Central memory CD4-positive, alpha-beta T cell (primary cell): Measurements from ENCODE around the gene ROPN1B.
A peak's percentile ranks its signal among the peaks of the same experiment; 100 is the strongest.
"Not testable (repeated sequence)": the region's sequence is repeated elsewhere in the genome, so short reads cannot be mapped to it uniquely, and the experiment has no call there.

Experiments
- DNase-seq: peaks from one replicate; pipeline ENCODE4 v3.0.0; 2022

ROPN1B gene

GRCh38 chr3:125958511-125959316, 10.3 kb upstream of the ROPN1B start:
- no peak for DNase-seq

DNA sequence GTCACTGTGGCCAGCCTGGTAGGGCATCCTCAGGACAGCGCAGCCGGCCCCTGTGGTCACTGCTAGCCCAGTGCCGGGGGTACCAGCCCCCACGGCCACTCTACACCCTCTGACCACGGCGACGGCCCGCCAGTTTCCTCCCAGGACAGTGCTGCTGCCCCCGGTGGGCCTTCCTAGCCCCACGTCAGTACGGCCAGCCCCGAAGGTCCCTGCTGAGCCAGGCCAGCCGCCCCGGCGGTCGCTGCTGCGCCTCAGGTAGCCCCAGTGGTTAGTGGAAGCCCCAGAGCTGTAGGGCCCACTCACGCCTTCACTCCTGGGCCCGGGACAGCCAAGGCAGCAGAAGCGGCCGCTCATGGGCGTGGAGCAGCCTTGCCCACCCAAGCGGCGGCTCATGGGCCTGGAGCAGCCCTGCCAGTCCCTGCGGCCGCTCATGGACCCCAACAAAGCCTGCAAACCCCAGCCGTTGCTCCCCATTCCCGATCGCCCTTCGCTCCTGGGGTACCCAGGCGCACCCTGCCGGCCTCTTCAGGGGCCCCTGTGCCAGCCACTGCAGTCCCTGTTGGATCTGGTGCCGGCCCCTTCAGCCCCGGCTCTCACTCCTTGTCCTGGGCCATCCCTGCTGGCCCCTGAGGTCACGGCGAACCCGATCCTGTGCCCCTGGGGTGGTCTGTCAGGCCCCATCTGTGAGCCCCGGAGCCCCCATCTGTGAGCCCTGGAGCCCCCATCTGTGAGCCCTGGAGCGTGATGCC, 9.5 kb upstream of the ROPN1B start:
- DNase-seq, result no peak

- no peak for DNase-seq
Observed at GRCh38 chr3:125960066-125960424, 8.9 kb upstream of the ROPN1B start.

DNA sequence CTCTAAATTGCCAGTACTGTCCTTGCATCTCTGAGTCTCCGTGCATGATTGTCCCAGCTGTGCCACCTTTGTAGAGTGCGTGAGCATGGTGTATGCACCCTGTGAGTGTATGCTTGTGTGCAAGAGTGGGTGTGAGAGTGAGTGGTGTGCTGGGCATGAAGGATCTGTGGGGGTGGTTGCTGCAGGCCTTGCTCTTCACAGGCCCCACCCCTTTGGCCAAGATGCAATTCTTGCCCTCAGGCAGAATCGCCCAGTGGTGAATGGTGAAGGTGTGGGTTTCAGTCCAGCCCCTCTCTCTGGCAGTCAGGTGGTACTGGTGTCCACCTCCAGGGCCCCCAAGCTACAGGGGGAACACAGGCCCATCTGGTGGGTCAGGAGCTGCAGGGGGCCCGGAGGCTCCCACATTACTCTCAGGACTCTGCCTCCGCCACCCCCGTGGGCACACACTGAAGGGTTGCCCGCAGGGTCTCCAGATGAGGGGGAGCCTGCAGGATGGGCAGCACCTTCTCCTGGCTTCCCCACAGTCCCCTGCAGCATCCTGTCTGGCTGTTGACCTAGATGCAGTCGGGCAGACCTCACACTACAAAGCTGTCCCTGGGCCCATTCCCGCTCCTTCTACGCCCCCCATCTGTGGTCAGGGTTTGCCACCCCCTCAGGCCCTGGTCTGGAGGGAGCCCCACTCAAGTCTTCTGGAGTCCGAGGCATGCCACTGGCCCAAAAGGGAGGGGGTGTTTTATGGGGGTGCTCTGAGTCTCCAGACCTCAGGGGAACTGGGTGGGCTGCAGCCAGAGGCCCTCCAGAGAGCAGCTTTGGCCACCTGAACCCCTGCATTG, 8.3 kb upstream of the ROPN1B start:
- DNase-seq, result no peak

DNA sequence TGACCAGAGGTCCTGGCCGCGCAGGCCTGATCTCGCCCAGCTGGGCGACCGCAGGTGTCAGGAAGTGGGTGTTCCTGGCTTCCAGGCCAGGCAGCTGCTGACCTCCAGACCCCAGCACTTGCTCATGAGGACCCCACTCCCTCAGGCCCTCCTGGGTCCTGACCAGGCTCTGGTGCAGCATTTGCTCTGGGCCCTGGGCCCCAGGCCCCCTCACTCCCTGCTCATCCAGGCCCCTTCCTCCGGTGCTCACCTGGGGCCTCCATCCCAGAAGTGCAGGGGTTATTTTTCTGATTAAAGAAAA, 7.7 kb upstream of the ROPN1B start:
- no peak for DNase-seq

DNA sequence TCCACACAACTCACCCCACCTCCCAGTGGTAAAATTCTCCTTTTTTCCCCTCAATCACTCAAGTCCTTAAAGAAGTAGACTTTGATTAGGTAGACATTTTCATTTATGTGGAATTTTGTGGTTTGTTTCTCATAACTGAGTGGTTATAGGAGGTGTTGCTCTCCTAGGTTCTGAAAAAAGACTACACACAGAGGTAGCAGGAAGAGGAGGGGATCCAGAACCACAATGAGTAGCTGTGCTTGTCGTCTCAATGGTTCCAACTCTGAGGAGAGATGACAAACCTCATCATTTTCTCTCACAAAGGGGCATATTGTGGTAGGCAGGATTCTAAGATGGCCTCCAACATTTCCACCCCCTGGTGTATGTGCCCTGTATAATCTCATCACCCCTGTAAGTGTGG, 5.1 kb upstream of the ROPN1B start:
- not testable (repeated sequence) for DNase-seq

GRCh38 chr3:125965505-125965904, 3.5 kb upstream of the ROPN1B start:
- no peak for DNase-seq

GRCh38 chr3:125967156-125967555, 1.8 kb upstream of the ROPN1B start:
- no peak for DNase-seq

GRCh38 chr3:125968121-125968520, 857 bp upstream of the ROPN1B start:
- not testable (repeated sequence) for DNase-seq

DNA sequence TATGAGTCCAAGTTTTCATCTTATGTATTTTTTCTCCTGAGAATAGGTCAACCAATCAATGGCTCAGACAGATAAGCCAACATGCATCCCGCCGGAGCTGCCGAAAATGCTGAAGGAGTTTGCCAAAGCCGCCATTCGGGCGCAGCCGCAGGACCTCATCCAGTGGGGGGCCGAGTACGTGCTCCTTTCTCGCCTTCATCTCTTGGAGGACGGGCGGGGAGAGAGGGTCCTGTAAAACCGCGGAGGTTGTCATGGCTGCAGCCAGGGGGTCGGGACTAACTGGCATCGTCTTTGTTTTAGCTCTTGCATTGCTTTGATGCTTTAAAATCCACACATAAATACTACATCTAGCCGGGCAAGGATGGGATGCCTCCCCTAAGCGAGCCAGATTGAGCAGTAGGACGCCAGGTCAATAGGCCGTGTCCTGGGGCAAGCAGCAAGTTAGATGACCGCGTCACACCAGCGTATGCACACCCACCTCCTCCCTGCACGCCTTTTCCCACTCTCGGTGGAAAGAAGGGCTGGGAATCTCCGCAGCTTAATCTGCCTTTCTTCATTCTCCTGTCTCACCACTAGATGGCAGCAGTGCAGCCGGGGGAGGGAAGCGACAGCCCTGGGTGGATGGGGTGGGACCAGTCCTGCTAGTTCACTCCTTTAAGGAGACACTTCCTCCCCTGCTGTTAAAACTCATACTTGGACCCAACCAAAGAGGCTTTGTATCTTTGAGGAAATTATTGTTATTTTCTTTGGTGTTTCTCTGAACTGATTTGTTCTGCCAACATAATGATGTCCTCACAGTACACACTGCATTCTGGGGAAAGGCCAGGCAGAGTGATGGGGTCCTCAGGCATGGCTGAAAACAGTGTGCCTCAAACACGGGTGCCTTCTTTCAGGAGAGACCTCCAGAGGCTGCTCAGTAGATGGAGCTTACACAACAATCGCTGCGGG, 3.3 kb downstream of the ROPN1B start:
- peak; percentile 37 for DNase-seq

DNA sequence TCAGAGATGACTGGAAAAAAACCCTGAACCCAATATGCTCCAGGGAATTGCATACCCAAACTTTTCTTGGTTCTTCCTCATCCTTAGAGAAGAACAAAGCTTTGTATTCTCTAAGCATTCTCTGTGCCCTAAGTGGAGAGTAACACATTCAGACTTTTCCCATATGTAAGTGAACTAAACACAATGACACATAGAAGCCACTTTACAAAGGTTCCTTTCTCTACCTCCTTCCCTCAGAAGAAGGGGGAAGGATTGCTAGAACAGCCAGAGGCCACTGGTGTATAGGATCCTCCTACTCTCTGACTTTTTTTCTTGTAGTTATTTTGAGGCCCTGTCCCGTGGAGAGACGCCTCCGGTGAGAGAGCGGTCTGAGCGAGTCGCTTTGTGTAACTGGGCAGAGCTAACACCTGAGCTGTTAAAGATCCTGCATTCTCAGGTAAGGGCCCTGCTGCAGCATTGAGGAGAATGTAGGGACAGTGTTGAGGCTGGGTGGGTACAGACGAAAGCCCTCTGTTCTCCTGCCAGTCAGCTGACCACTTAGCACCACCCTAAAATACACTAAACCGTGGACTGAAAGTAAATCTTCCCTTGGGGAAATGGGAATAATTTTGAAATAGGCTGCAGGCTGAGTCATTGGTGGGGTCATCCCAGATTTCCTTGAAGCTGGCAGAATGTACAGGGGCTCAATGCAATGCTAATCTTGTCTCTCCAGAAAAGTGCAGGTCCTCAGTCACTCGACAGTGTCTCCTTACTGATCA, 6.4 kb downstream of the ROPN1B start:
- not testable (repeated sequence) for DNase-seq

DNA sequence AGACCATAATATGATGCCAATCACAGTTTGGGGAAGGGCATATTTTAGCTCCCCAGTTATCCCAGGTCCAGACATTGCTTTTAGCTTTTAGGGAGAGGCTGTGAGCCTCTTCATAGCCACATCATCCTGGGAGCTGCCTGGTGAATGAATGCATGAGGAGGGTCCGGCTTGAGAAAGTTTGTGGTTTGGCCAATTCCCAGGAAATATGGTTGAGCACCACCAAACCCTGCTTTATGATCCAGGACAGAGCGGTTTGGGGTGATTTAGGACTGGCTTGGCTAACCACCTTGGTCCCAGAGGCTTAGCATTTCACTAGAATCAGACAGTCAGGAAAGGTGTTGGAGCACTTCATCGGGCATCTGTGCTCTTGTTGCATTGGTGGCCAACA, 7.0 kb downstream of the ROPN1B start:
- not testable (repeated sequence) for DNase-seq

DNA sequence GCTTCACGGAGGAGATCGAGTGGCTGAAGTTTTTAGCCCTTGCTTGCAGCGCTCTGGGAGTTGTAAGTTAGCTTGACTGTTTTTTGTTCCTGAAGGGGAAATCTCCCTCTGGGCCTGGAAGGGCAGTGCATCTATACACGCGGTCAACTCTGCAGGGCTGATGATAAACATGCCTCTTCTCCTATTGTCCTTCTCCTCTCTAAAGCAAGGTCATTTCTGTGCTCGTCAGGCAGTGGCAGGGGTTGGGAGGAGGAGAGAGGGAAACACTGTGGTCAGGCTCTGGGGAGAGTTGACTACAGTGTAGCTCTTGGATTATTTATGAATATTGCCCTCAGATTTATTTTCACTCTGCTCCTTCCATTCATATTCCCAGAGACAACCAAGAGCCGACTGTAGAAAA, 8.1 kb downstream of the ROPN1B start:
- not testable (repeated sequence) for DNase-seq

GRCh38 chr3:125984951-125985350, 16.0 kb downstream of the ROPN1B start:
- DNase-seq, result not testable (repeated sequence)

DNA sequence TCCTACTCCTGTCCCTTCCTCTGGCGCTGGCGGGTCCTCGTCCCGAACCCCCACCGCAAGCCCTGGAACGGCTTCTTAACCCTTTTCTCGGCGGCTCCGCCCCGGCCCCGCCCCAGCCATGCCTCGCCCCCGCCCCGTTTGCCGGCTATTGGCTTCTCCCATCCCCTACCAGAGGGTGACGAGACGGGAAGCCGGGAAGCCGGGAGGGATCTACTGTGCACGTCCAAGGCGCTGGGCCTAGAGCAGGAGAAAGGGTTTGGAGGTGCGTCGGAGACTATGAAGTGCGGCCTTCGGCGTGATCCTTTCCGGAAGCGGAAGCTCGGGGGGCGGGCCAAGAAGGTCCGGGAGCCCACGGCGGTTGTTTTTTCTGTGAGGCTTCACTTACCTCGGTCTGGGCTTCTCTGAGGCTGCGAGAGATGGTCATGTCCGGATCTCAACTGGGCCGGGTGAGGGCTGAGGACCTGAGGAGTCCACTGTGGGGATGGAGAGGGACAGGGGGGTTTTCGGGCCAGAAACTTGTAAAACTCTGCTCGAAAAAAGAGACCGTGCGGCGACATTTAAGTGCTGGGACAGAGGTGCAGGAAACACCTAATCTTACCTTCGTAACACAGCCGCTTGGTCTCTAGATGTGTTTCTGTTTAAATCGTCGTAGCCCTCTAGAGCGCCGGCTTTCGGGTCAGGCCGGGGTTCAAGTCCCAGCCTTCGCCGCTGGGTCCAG, 21.4 kb downstream of the ROPN1B start:
- DNase-seq, result peak; percentile 73

GRCh38 chr3:125996751-125997150, 27.8 kb downstream of the ROPN1B start:
- DNase-seq, result not testable (repeated sequence)

GRCh38 chr3:126002189-126002588, 33.2 kb downstream of the ROPN1B start:
- DNase-seq, result no peak

- DNase-seq, result no peak
Observed at GRCh38 chr3:126003447-126004190, 34.6 kb downstream of the ROPN1B start.

DNA sequence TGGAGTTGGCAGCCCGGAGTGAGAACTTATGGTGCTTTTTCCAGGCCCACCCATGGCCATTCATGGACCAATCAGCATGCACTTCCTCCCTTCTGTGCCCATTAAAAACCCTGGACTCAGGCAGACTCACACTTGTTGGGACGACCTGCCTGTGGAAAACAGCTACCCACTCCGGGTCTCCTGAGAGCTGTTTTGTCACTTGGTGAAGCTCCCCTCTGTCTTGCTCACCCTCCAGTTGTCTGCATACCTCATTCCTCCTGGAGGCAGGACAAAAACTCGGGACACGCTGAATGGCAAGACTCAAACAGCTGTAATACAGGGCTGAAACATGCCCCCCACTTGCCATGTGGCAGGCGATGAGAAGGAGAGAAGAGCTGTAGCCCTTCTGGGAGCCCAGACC, 35.2 kb downstream of the ROPN1B start:
- DNase-seq, result no peak

DNA sequence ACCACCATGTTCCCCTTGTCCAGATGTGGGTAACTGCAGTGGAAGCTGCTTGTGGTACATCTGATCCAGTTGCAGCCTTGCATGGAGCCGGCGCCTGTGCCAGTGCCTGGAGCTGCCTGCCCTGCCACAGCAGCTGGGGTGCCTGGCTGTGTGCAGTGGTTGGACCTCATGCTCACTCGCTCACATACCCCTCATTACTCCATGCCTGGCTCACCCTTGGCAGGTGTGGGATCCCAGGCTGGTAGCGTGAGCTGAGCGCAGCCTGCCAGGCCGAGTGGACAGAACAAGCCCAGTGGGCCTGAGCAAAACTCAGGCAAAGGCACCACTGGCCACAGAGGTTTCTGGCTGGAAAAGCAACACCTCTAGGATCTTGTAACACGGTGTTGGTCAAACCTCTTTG, 35.7 kb downstream of the ROPN1B start:
- DNase-seq, result no peak
